Endothelial cell of umbilical vein (primary cell): ENCODE data around the gene ROCK2. TPM values are rescaled to one million over a fixed set of nuclear protein-coding genes. Genes with fewer than 3 reads are reported as not detected.
"Not testable (repeated sequence)": the region's sequence is repeated elsewhere in the genome, so short reads cannot be mapped to it uniquely, and the experiment has no call there.

Source experiments
- BruUV-seq: library from RNA; stranded (reverse); fragments of 400-500 nt; replicated peaks from 2 replicates; lab custom pipeline; 2021; lab: Mats Ljungman, UMichigan
- CTCF ChIA-PET: fragments of 300-600, 350-600 bp; sonication (Branson Sonifier 250); formaldehyde crosslinking; loops from one replicate; lab custom pipeline; 2021; ENCODE audit warnings: antibody characterized with exemption, inconsistent platforms; lab: Charles Lee
- POLR2A ChIA-PET: fragments of 300-600, 350-600 bp; sonication (Branson Sonifier 250); formaldehyde crosslinking; loops from one replicate; lab custom pipeline; 2021; ENCODE audit warnings: antibody characterized with exemption, inconsistent platforms; lab: Charles Lee
- DNase-seq: peaks from one replicate; pipeline ENCODE4 v3.0.0-alpha.2; 2011; ENCODE audit warnings: low read depth, low spot score
- FAIRE-seq: peaks from 2 replicates; lab custom pipeline; 2011; peaks lifted over from hg19 to GRCh38; lab: Jason Lieb, UNC
- H2AFZ ChIP-seq: 2 replicates; pipeline ENCODE4 v1.6.0; 2012; ENCODE audit warnings: low read depth, low read length, control low read depth, inconsistent platforms
- H3K27ac ChIP-seq: 2 replicates; pipeline ENCODE4 v1.5.1; 2011; ENCODE audit warnings: low read depth, mild to moderate bottlenecking, control low read depth, low read length, moderate library complexity; ENCODE audit not compliant: insufficient read depth
- H3K27me3 ChIP-seq, 2 experiments: 2 replicates each; pipeline versions ENCODE4 v1.6.0 to v1.6.1; 2011; ENCODE audit warnings: low read length in 2 of 2, mixed read lengths in 1 of 2; ENCODE audit not compliant: control insufficient read depth in 2 of 2, insufficient read depth in 2 of 2
- H3K36me3 ChIP-seq, 2 experiments: 2 replicates in 1 of 2; 3 replicates in 1 of 2; pipeline ENCODE4 v1.5.1; 2011; ENCODE audit warnings: low read length in 2 of 2, mild to moderate bottlenecking in 1 of 2, moderate library complexity in 1 of 2; ENCODE audit not compliant: control insufficient read depth in 2 of 2, insufficient read depth in 2 of 2; ENCODE audit errors: extremely low read depth in 1 of 2
- H3K4me1 ChIP-seq: 3 replicates; pipeline ENCODE4 v1.5.1; 2011; ENCODE audit warnings: mild to moderate bottlenecking, low read length; ENCODE audit not compliant: control insufficient read depth, insufficient read depth; ENCODE audit errors: extremely low read depth
- H3K4me2 ChIP-seq: 2 replicates; pipeline ENCODE4 v1.6.1; 2011; ENCODE audit warnings: low read length, control low read depth, mixed read lengths; ENCODE audit not compliant: insufficient read depth
- H3K4me3 ChIP-seq, 3 experiments: fragments of 200-600 bp in 1 of 3; sonication (generic), shearing (Covaris generic) in 1 of 3; replicated peaks in 1 of 3; 2 replicates each; pipeline ENCODE4 v1.5.1; 2011 to 2016; ENCODE audit warnings: control low read depth in 3 of 3, low read length in 3 of 3, mild to moderate bottlenecking in 2 of 3, inconsistent platforms in 1 of 3, low read depth in 1 of 3, moderate library complexity in 1 of 3; ENCODE audit not compliant: insufficient read depth in 1 of 3
- H3K79me2 ChIP-seq: 2 replicates; pipeline ENCODE4 v1.6.0; 2012; ENCODE audit warnings: low read length, inconsistent platforms; ENCODE audit not compliant: control insufficient read depth, insufficient read depth
- H3K9ac ChIP-seq: replicated peaks from 2 replicates; pipeline ENCODE3; 2011; ENCODE audit warnings: low read length, control low read depth; ENCODE audit not compliant: insufficient read depth; ENCODE audit errors: extremely low read depth
- H3K9me1 ChIP-seq: replicated peaks from 3 replicates; pipeline ENCODE4 v1.6.0; 2011; ENCODE audit warnings: mild to moderate bottlenecking, low read length; ENCODE audit not compliant: control insufficient read depth, insufficient read depth; ENCODE audit errors: extremely low read depth
- H3K9me3 ChIP-seq: replicated peaks from 2 replicates; pipeline ENCODE4 v1.5.1; 2012; ENCODE audit warnings: low read length, inconsistent platforms; ENCODE audit not compliant: control insufficient read depth, insufficient read depth
- H4K20me1 ChIP-seq: replicated peaks from 2 replicates; pipeline ENCODE3; 2011; ENCODE audit warnings: mild to moderate bottlenecking, low read length; ENCODE audit not compliant: control insufficient read depth, insufficient read depth; ENCODE audit errors: extremely low read depth
- EZH2 ChIP-seq: IDR thresholded peaks from 2 replicates; pipeline ENCODE4 v1.6.1; 2012; ENCODE audit warnings: borderline replicate concordance, low read depth, mild to moderate bottlenecking, moderate library complexity, low read length, inconsistent platforms; ENCODE audit not compliant: severe bottlenecking
- FOS ChIP-seq: IDR thresholded peaks from 2 replicates; pipeline ENCODE4 v1.6.1; 2011; ENCODE audit warnings: mild to moderate bottlenecking, low read length, moderate library complexity, borderline replicate concordance; ENCODE audit not compliant: insufficient read depth
- GATA2 ChIP-seq: IDR thresholded peaks from 2 replicates; pipeline ENCODE4 v1.7.0; 2011; ENCODE audit warnings: low read depth, mild to moderate bottlenecking, moderate library complexity, mixed read lengths, low read length; ENCODE audit not compliant: insufficient read length, insufficient read depth
- JUN ChIP-seq: IDR thresholded peaks from 2 replicates; pipeline ENCODE4 v1.6.1; 2011; ENCODE audit warnings: borderline replicate concordance, low read depth; ENCODE audit not compliant: insufficient read length, insufficient read depth
- MYC ChIP-seq: IDR thresholded peaks from one replicate; pipeline ENCODE4 v1.6.1; 2011; ENCODE audit warnings: mild to moderate bottlenecking, low read depth, low read length
- POLR2A ChIP-seq: IDR thresholded peaks from 2 replicates; pipeline ENCODE4 v1.6.1; 2012; ENCODE audit warnings: low read depth, mild to moderate bottlenecking, control low read depth, low read length
- POLR2AphosphoS5 ChIP-seq: IDR thresholded peaks from 2 replicates; pipeline ENCODE4 v1.6.1; 2012; ENCODE audit warnings: low read depth, mild to moderate bottlenecking, control low read depth, low read length, moderate library complexity; ENCODE audit not compliant: insufficient read depth
- dilution Hi-C: fragments of 300-500 bp; cut with MboI; formaldehyde crosslinking; loops from one replicate; pipeline ENCODE4 v1.15.0; 2019; ENCODE audit warnings: low sequenced_read_pairs; ENCODE audit not compliant: extremely low pct_ligation_motif_present
- intact Hi-C: fragments of 100-400 bp; cut with micrococcal nuclease; formaldehyde crosslinking; loops from one replicate; pipeline ENCODE4 v1.10.0; 2022
- polyA plus RNA-seq, 4 experiments: library from polyadenylated mRNA; depleted of rRNA in 3 of 4; stranded (reverse) in 3 of 4; unstranded in 1 of 4; fragments of >200 nt; gene quantifications; 2 replicates each; pipeline versions ENCODE4 v1.2.1 to v1.2.3, GENCODE V29; 2011 to 2012; ENCODE audit warnings: missing spikeins in 1 of 4
- total RNA-seq: library from RNA; stranded (reverse); gene quantifications from 2 replicates; pipeline ENCODE4 v1.2.3, GENCODE V29; 2021
- TF ChIP-seq, protein P1 (sequence below): IDR thresholded peaks from 2 replicates; pipeline ENCODE4 v1.6.1; 2011; ENCODE audit not compliant: insufficient read depth, insufficient read length
- TF ChIP-seq, protein P2 (sequence below), 2 donors: IDR thresholded peaks; 1 replicate in 1 of 2; 2 replicates in 1 of 2; pipeline ENCODE4 v1.5.1; 2011; ENCODE audit warnings: low read length in 2 of 2, mild to moderate bottlenecking in 2 of 2, moderate library complexity in 2 of 2, control low read depth in 1 of 2, inconsistent platforms in 1 of 2, low read depth in 1 of 2; ENCODE audit not compliant: insufficient read depth in 1 of 2; ENCODE audit errors: extremely low read depth in 1 of 2

The ROCK2 gene
- total and polyA plus RNA-seq, 2 donors (not counting 3 experiments of a cell fraction or from before 2014, with no cell fraction given), result 5.2 to 56.5 TPM

DNA sequence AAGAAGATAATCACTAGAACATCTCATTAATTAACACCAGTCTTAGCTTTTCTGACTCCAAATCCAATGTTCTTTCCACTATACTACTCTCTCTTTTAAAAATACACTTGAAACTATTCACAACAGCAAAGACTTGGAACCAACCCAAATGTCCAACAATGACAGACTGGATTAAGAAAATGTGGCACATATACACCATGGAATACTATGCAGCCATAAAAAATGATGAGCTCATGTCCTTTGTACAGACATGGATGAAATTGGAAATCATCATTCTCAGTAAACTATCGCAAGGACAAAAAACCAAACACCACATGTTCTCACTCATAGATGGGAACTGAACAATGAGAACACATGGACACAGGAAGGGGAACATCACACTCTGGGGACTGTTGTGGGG lies 15.9 kb downstream of the ROCK2 start:
- H3K4me3 ChIP-seq, CTCF ChIA-PET, FAIRE-seq, intact Hi-C loops, dilution Hi-C loops, H3K4me2 ChIP-seq, H3K27me3 ChIP-seq, DNase-seq, POLR2A ChIA-PET, H3K9ac ChIP-seq, H3K36me3 ChIP-seq, H2AFZ ChIP-seq, H3K9me3 ChIP-seq, BruUV-seq, H3K9me1 ChIP-seq, H3K27ac ChIP-seq: not testable (repeated sequence)
- peaks cover 20% of the 10 kb centered on the region for H4K20me1 ChIP-seq
- peaks cover 89% of the 10 kb centered on the region for H3K79me2 ChIP-seq
- peaks cover 18% of the 10 kb centered on the region for H3K4me1 ChIP-seq

DNA sequence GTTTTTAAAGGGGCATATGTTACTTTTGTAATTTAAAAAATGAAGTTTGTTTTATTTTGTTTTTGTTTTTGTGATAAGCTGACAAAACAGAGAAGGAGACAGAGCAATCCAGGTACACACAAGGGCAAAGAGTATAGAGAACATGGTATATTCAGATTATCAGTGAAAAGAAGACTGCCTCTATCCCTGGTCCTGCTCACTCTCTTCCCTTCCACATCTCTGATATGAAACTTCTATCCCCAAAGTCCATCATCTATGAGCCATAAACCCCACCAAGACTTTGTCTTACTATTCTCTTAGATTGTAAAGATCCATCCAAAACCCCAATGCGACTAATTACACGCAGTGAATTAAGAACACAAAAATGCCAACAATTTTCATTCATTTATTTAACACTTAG lies 16.6 kb downstream of the ROCK2 start:
- no peak overlapping the region for H3K4me3 ChIP-seq
- H3K9ac ChIP-seq, result no peak overlapping the region
- FAIRE-seq, result no peak
- ChIA-PET POLR2A (no interaction called here), CTCF (interaction anchor here (1.7 to 3.9 kb wide), 3 partner anchors 46 to 93 kb away, joined by 5 to 12 read pairs (median 9); no protein-coding TSS in a partner anchor)
- no peaks in the 10 kb centered on the region for H3K27me3 ChIP-seq
- H3K4me1 ChIP-seq, result peaks cover 18% of the 10 kb centered on the region
- H2AFZ ChIP-seq, result no peak overlapping the region
- peaks cover 20% of the 10 kb centered on the region for H4K20me1 ChIP-seq
- no peaks in the 10 kb centered on the region for H3K9me3 ChIP-seq
- no TSS peak for BruUV-seq
- peaks cover 2% of the 10 kb centered on the region for H3K9me1 ChIP-seq
- dilution Hi-C loops (no loop called here), intact Hi-C loops (no loop called here)
- DNase-seq, result no peak
- TF ChIP-seq GATA2, result no peak
- no peak for TF ChIP-seq POLR2A
- TF ChIP-seq POLR2AphosphoS5, result no peak
- TF ChIP-seq EZH2, result no peak
- no peak for TF ChIP-seq MYC
- TF ChIP-seq FOS, result no peak
- TF ChIP-seq JUN, result no peak
- TF ChIP-seq, protein P1, sequence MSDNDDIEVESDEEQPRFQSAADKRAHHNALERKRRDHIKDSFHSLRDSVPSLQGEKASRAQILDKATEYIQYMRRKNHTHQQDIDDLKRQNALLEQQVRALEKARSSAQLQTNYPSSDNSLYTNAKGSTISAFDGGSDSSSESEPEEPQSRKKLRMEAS, result no peak
- TF ChIP-seq, protein P2, sequence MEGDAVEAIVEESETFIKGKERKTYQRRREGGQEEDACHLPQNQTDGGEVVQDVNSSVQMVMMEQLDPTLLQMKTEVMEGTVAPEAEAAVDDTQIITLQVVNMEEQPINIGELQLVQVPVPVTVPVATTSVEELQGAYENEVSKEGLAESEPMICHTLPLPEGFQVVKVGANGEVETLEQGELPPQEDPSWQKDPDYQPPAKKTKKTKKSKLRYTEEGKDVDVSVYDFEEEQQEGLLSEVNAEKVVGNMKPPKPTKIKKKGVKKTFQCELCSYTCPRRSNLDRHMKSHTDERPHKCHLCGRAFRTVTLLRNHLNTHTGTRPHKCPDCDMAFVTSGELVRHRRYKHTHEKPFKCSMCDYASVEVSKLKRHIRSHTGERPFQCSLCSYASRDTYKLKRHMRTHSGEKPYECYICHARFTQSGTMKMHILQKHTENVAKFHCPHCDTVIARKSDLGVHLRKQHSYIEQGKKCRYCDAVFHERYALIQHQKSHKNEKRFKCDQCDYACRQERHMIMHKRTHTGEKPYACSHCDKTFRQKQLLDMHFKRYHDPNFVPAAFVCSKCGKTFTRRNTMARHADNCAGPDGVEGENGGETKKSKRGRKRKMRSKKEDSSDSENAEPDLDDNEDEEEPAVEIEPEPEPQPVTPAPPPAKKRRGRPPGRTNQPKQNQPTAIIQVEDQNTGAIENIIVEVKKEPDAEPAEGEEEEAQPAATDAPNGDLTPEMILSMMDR (IDR thresholded peaks at IDR 0.05; ENCODE audit: extremely low read depth in 1 of 2, insufficient read depth in 1 of 2, low read depth in 1 of 2, low read length in 2 of 2), result no peak
- no peaks in the 10 kb centered on the region for H3K36me3 ChIP-seq
- H3K79me2 ChIP-seq, result peaks cover 89% of the 10 kb centered on the region
- H3K27ac ChIP-seq, result no peak overlapping the region
- no peak overlapping the region for H3K4me2 ChIP-seq
